ENCODE data around the gene STXBP5.

DNA sequence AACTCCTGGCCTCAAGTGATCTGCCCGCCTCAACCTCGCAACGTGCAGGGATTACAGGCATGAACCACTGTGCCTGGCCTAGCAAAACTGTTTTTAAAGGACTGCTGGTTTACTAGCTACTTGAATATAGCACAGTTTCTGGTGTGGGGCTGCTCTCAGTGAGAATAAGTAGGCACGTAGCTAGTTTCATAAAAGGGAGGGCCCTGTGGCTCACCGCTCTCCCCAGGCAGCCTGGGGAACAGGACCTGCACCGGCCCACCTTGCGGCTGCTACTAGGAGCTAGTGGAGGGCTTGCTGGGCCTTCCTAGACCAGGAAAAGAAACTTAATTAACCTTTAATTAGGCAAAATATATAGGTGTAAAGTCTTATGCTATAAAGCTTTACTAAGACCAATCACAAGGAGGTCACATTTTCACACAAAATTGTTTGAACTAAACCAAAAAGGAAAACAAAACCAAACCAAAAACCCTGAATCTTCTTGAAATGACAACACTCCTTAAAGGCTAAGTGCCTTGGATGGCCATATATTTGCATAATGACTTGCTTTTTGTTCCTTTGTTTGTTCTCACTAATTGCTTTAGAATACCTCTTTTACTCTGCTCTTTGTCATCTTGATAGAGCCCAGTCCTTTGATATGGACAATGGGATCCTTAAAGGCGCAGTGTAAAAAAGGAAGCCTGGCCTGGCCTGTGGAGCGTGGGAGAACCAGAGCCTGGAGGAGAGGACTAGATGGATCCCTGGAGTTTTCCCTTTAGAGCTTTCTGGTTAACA, 234.7 kb downstream of the STXBP5 start:
- TF ChIP-seq CTCF (IDR thresholded peaks at IDR 0.05) (no peak), POLR2A (IDR thresholded peaks at IDR 0.05) (no peak)

Measured in lower leg skin (tissue), 3 donors.